Esophagus muscularis mucosa (tissue), 4 donors: ENCODE results near the gene WDR19. TPM values are rescaled to one million over a fixed set of nuclear protein-coding genes. Genes with fewer than 3 reads are reported as not detected.

Experiments used
- DNase-seq: peaks from one replicate; pipeline ENCODE4 v3.0.0-alpha.2; 2017; ENCODE audit errors: extremely low spot score
- H3K27ac ChIP-seq, 4 donors: fragments of 200-600 bp; sonication (generic); replicated peaks in 1 of 4; 1 replicate in 3 of 4; 2 replicates in 1 of 4; pipeline ENCODE4 v1.5.1; 2016 to 2019; ENCODE audit warnings: mild to moderate bottlenecking in 1 of 4
- H3K27me3 ChIP-seq, 4 donors: fragments of 200-600 bp; sonication (generic); one replicate each; pipeline versions ENCODE4 v1.5.1 to v1.6.0; 2016 to 2019
- H3K36me3 ChIP-seq, 4 donors: fragments of 200-600 bp; sonication (generic); one replicate each; pipeline ENCODE4 v1.5.1; 2016 to 2019
- H3K4me1 ChIP-seq, 4 donors: fragments of 200-600 bp; sonication (generic); one replicate each; pipeline ENCODE4 v1.5.1; 2016 to 2019
- H3K4me3 ChIP-seq, 4 donors: fragments of 200-600 bp; sonication (generic); 1 replicate in 2 of 4; 2 replicates in 2 of 4; pipeline ENCODE4 v1.5.1; 2016 to 2019; ENCODE audit warnings: mild to moderate bottlenecking in 4 of 4, moderate library complexity in 1 of 4
- H3K9me3 ChIP-seq, 4 donors: fragments of 200-600 bp; sonication (generic); 1 replicate in 3 of 4; 2 replicates in 1 of 4; pipeline ENCODE4 v1.5.1; 2016 to 2019
- CTCF ChIP-seq, 3 experiments: fragments of 200-600 bp in 2 of 3; fragments of 450-650 bp in 1 of 3; sonication (generic) in 2 of 3; IDR thresholded peaks; one replicate each; pipeline ENCODE4 v1.5.1; 2017 to 2019; ENCODE audit warnings: antibody characterized with exemption in 3 of 3, mild to moderate bottlenecking in 2 of 3, moderate library complexity in 1 of 3
- EP300 ChIP-seq: sonication (generic); formaldehyde crosslinking; IDR thresholded peaks from one replicate; pipeline ENCODE4 v1.6.1; 2017; ENCODE audit warnings: antibody characterized with exemption
- POLR2A ChIP-seq: fragments of 450-650 bp; IDR thresholded peaks from one replicate; pipeline ENCODE4 v1.6.1; 2017; ENCODE audit warnings: antibody characterized with exemption, moderate library complexity, mild to moderate bottlenecking, low read depth
- POLR2AphosphoS5 ChIP-seq, 2 donors: sonication (generic); formaldehyde crosslinking; IDR thresholded peaks; one replicate each; pipeline ENCODE4 v1.6.1; 2017; ENCODE audit warnings: antibody characterized with exemption in 2 of 2
- WGBS: methylation state at CpG from one replicate; pipeline ENCODE4 v1.1.5; 2018; 5-methylcytosine and 5-hydroxymethylcytosine counted together
- intact Hi-C: fragments of 100-400 bp; cut with DNase I; formaldehyde crosslinking; loops from one replicate; pipeline ENCODE4 v1.15.1; 2023
- total RNA-seq, 4 donors: library from RNA; depleted of rRNA; stranded (reverse); fragments of >200 nt; gene quantifications; one replicate each; pipeline versions ENCODE4 v1.1.0 to v1.2.1, GENCODE V29; 2016

WDR19 gene
- total RNA-seq, 4 donors from 2014 or later = 22.1 to 32.4 (median 26.0) TPM

- Histone ChIP-seq H3K4me3 (no peak overlapping the region), H3K27ac (no peak overlapping the region), H3K36me3 (peaks cover 15 to 61% (median 28%) of the 10 kb centered on the region in 4 donors), H3K9me3 (no peaks in the 10 kb centered on the region), H3K27me3 (no peaks in the 10 kb centered on the region), H3K4me1 (no peaks in the 10 kb centered on the region)
- DNase-seq = no peak
- intact Hi-C loops = no loop called here
- WGBS = 56% methylated on average over 2 of the region's 2 CpGs
- TF ChIP-seq CTCF (IDR thresholded peaks at IDR 0.05) (no peak), POLR2A (no peak), POLR2AphosphoS5 (IDR thresholded peaks at IDR 0.05) (no peak), EP300 (no peak)
Measured at GRCh38 chr4:39255266-39255665, 72.9 kb downstream of the WDR19 start.

- Histone ChIP-seq H3K27me3 (no peaks in the 10 kb centered on the region), H3K4me1 (no peaks in the 10 kb centered on the region), H3K27ac (no peak overlapping the region), H3K9me3 (no peaks in the 10 kb centered on the region), H3K36me3 (peaks cover 19 to 67% (median 33%) of the 10 kb centered on the region in 4 donors), H3K4me3 (no peak overlapping the region)
- intact Hi-C loops = no loop called here
- WGBS = 73% methylated on average over 5 of the region's 5 CpGs
- no peak for TF ChIP-seq POLR2AphosphoS5 (IDR thresholded peaks at IDR 0.05)
- TF ChIP-seq POLR2A = no peak
- no peak for TF ChIP-seq CTCF (IDR thresholded peaks at IDR 0.05)
- TF ChIP-seq EP300 = no peak
- no peak for DNase-seq
Measured at GRCh38 chr4:39255871-39256270, 73.5 kb downstream of the WDR19 start.

GRCh38 chr4:39256436-39256835 lies 74.1 kb downstream of the WDR19 start:
- DNase-seq = no peak
- Histone ChIP-seq H3K4me3 (no peak overlapping the region), H3K36me3 (peaks cover 23 to 72% (median 34%) of the 10 kb centered on the region in 4 donors), H3K27me3 (no peaks in the 10 kb centered on the region), H3K27ac (no peak overlapping the region), H3K4me1 (no peaks in the 10 kb centered on the region), H3K9me3 (no peaks in the 10 kb centered on the region)
- 86% methylated on average over 2 of the region's 2 CpGs for WGBS
- intact Hi-C loops = no loop called here
- TF ChIP-seq CTCF (IDR thresholded peaks at IDR 0.05) (no peak), POLR2AphosphoS5 (IDR thresholded peaks at IDR 0.05) (no peak), POLR2A (no peak), EP300 (no peak)

GRCh38 chr4:39259571-39260330 lies 77.4 kb downstream of the WDR19 start:
- no peak for DNase-seq
- Histone ChIP-seq H3K27me3 (no peaks in the 10 kb centered on the region), H3K36me3 (peaks cover 23 to 78% (median 34%) of the 10 kb centered on the region in 4 donors), H3K9me3 (no peaks in the 10 kb centered on the region), H3K4me1 (no peaks in the 10 kb centered on the region), H3K4me3 (no peak overlapping the region), H3K27ac (no peak overlapping the region)
- intact Hi-C loops = no loop called here
- WGBS = 97% methylated on average over 4 of the region's 4 CpGs
- no peak for TF ChIP-seq EP300
- no peak for TF ChIP-seq POLR2A
- no peak for TF ChIP-seq POLR2AphosphoS5 (IDR thresholded peaks at IDR 0.05)
- no peak for TF ChIP-seq CTCF (IDR thresholded peaks at IDR 0.05)

GRCh38 chr4:39263895-39264294 lies 81.6 kb downstream of the WDR19 start:
- 91% methylated on average over 2 of the region's 2 CpGs for whole genome bisulfite sequencing
- Histone ChIP-seq H3K27me3 (no peaks in the 10 kb centered on the region), H3K36me3 (peaks cover 21 to 81% (median 32%) of the 10 kb centered on the region in 4 donors), H3K27ac (no peak overlapping the region), H3K4me1 (no peaks in the 10 kb centered on the region), H3K9me3 (no peaks in the 10 kb centered on the region), H3K4me3 (no peak overlapping the region)
- intact Hi-C loops = no loop called here
- no peak for DNase-seq
- TF ChIP-seq POLR2AphosphoS5 (IDR thresholded peaks at IDR 0.05) = no peak
- TF ChIP-seq CTCF (IDR thresholded peaks at IDR 0.05) = no peak
- TF ChIP-seq EP300 = no peak
- TF ChIP-seq POLR2A = no peak
